Measurements from ENCODE around the gene IMMP2L.

IMMP2L gene

GRCh38 chr7:110868458-110868857, 693.8 kb downstream of the IMMP2L start:
- TF ChIP-seq EZH2phosphoT487 (IDR thresholded peaks at IDR 0.05; ENCODE audit: borderline replicate concordance): no peak
- TF ChIP-seq CTCF (conservative IDR thresholded peaks at IDR 0.05; ENCODE audit: low read length): no peak
- no peaks in the 10 kb centered on the region for H3K9me3 ChIP-seq (ENCODE audit: insufficient read depth, low read depth, low read length)
- no peak overlapping the region for H3K4me3 ChIP-seq (ENCODE audit: low read length, poor library complexity, severe bottlenecking)
- H3K79me2 ChIP-seq (ENCODE audit: insufficient read depth, low read length): no peaks in the 10 kb centered on the region
- H3K9ac ChIP-seq (ENCODE audit: low read depth, low read length, poor library complexity, severe bottlenecking): no peak overlapping the region
- no peak overlapping the region for H2AFZ ChIP-seq (ENCODE audit: low read length)
- no peaks in the 10 kb centered on the region for H3K9me2 ChIP-seq (replicated peaks; ENCODE audit: low read depth, low read length)
- H3K36me3 ChIP-seq (ENCODE audit: insufficient read depth, low read length): no peaks in the 10 kb centered on the region
- H3F3A ChIP-seq (ENCODE audit: low read depth): no peaks in the 10 kb centered on the region
- no peak overlapping the region for H3K4me2 ChIP-seq (ENCODE audit: low read depth, low read length, poor library complexity, severe bottlenecking)
- H4K20me1 ChIP-seq (ENCODE audit: insufficient read depth, low read length, poor library complexity, severe bottlenecking): no peaks in the 10 kb centered on the region
- no peaks in the 10 kb centered on the region for H3K27me3 ChIP-seq (ENCODE audit: insufficient read depth, low read length, poor library complexity, severe bottlenecking)
- H3K4me1 ChIP-seq (ENCODE audit: insufficient read depth, low read length, poor library complexity, severe bottlenecking): peaks cover 22% of the 10 kb centered on the region

DNA sequence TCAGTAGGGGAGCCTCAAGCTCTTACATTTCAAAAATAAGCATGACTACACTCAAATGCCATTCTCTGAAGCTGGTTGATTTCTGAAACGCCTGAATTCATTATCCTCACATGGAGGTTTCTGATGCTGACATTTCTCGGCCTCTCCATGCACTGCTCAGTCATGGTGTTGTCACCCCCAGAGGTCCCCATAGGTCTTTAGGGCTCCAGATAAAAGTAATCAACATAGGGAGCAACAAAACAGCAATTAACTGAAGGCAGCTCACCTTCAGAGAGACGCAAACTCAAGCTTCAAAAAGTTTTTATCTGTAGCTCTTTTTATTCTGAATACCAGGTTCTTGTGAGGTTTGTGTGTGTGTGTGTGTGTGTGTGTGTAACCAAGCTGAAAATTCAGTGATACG, 694.5 kb downstream of the IMMP2L start:
- no peaks in the 10 kb centered on the region for H4K20me1 ChIP-seq (ENCODE audit: insufficient read depth, low read length, poor library complexity, severe bottlenecking)
- H3K27me3 ChIP-seq (ENCODE audit: insufficient read depth, low read length, poor library complexity, severe bottlenecking): no peaks in the 10 kb centered on the region
- H3K79me2 ChIP-seq (ENCODE audit: insufficient read depth, low read length): no peaks in the 10 kb centered on the region
- H3K36me3 ChIP-seq (ENCODE audit: insufficient read depth, low read length): no peaks in the 10 kb centered on the region
- peaks cover 22% of the 10 kb centered on the region for H3K4me1 ChIP-seq (ENCODE audit: insufficient read depth, low read length, poor library complexity, severe bottlenecking)
- no peak overlapping the region for H2AFZ ChIP-seq (ENCODE audit: low read length)
- H3K9me2 ChIP-seq (replicated peaks; ENCODE audit: low read depth, low read length): no peaks in the 10 kb centered on the region
- no peak for TF ChIP-seq CTCF (conservative IDR thresholded peaks at IDR 0.05; ENCODE audit: low read length)
- TF ChIP-seq EZH2phosphoT487 (IDR thresholded peaks at IDR 0.05; ENCODE audit: borderline replicate concordance): no peak
- no peak overlapping the region for H3K4me3 ChIP-seq (ENCODE audit: low read length, poor library complexity, severe bottlenecking)
- H3K9me3 ChIP-seq (ENCODE audit: insufficient read depth, low read depth, low read length): no peaks in the 10 kb centered on the region
- no peak overlapping the region for H3K4me2 ChIP-seq (ENCODE audit: low read depth, low read length, poor library complexity, severe bottlenecking)
- H3K9ac ChIP-seq (ENCODE audit: low read depth, low read length, poor library complexity, severe bottlenecking): no peak overlapping the region
- no peaks in the 10 kb centered on the region for H3F3A ChIP-seq (ENCODE audit: low read depth)

GRCh38 chr7:110863258-110863657, 699.0 kb downstream of the IMMP2L start:
- Histone ChIP-seq H3K79me2 (ENCODE audit: insufficient read depth, low read length) (no peaks in the 10 kb centered on the region), H2AFZ (ENCODE audit: low read length) (no peak overlapping the region), H3K4me1 (ENCODE audit: insufficient read depth, low read length, poor library complexity, severe bottlenecking) (no peaks in the 10 kb centered on the region), H3K27me3 (ENCODE audit: insufficient read depth, low read length, poor library complexity, severe bottlenecking) (no peaks in the 10 kb centered on the region), H3K9me2 (replicated peaks; ENCODE audit: low read depth, low read length) (no peaks in the 10 kb centered on the region), H3K36me3 (ENCODE audit: insufficient read depth, low read length) (no peaks in the 10 kb centered on the region), H3K9me3 (ENCODE audit: insufficient read depth, low read depth, low read length) (no peaks in the 10 kb centered on the region), H4K20me1 (ENCODE audit: insufficient read depth, low read length, poor library complexity, severe bottlenecking) (no peaks in the 10 kb centered on the region), H3F3A (ENCODE audit: low read depth) (no peaks in the 10 kb centered on the region), H3K9ac (ENCODE audit: low read depth, low read length, poor library complexity, severe bottlenecking) (no peak overlapping the region), H3K4me3 (ENCODE audit: low read length, poor library complexity, severe bottlenecking) (no peak overlapping the region), H3K4me2 (ENCODE audit: low read depth, low read length, poor library complexity, severe bottlenecking) (no peak overlapping the region)
- TF ChIP-seq EZH2phosphoT487 (IDR thresholded peaks at IDR 0.05; ENCODE audit: borderline replicate concordance) (no peak), CTCF (conservative IDR thresholded peaks at IDR 0.05; ENCODE audit: low read length) (no peak)

Data from Loucy (cell line).